GM12865 (cell line): ENCODE measurements around the gene ANKDD1A.

Experiments
- DNase-seq: peaks from one replicate; pipeline ENCODE4 v3.0.0; 2010; ENCODE audit warnings: low read depth
- H3K4me3 ChIP-seq: 2 replicates; pipeline ENCODE4 v1.5.1; 2011; ENCODE audit warnings: mild to moderate bottlenecking, low read depth, low read length, control low read depth
- TF ChIP-seq, protein P1 (sequence below): IDR thresholded peaks from 2 replicates; pipeline ENCODE4 v1.5.1; 2011; ENCODE audit warnings: low read length, control low read depth, low read depth, inconsistent platforms; ENCODE audit not compliant: insufficient read depth; ENCODE audit errors: missing control alignments

Gene ANKDD1A

DNA sequence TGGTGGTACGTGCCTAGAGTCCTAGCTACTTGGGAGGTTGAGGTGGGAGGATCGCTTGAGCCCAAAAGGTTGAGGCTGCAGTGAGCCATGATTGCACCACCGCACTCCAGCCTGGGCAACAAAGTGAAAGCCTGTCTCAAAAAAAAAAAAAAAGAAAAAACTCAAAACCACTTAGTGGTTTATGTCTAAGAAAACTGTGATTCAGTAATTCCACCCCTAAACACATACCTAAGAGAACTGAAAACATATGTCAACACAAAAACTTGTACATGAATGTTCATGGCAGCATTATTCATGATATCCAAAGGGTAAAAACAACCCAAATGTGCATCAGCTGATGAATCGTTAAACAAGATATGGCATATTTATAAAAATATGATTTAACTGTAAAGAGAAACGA lies 63.7 kb downstream of the ANKDD1A start:
- TF ChIP-seq, protein P1, sequence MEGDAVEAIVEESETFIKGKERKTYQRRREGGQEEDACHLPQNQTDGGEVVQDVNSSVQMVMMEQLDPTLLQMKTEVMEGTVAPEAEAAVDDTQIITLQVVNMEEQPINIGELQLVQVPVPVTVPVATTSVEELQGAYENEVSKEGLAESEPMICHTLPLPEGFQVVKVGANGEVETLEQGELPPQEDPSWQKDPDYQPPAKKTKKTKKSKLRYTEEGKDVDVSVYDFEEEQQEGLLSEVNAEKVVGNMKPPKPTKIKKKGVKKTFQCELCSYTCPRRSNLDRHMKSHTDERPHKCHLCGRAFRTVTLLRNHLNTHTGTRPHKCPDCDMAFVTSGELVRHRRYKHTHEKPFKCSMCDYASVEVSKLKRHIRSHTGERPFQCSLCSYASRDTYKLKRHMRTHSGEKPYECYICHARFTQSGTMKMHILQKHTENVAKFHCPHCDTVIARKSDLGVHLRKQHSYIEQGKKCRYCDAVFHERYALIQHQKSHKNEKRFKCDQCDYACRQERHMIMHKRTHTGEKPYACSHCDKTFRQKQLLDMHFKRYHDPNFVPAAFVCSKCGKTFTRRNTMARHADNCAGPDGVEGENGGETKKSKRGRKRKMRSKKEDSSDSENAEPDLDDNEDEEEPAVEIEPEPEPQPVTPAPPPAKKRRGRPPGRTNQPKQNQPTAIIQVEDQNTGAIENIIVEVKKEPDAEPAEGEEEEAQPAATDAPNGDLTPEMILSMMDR, result no peak
- DNase-seq, result no peak
- H3K4me3 ChIP-seq, result no peak overlapping the region

DNA sequence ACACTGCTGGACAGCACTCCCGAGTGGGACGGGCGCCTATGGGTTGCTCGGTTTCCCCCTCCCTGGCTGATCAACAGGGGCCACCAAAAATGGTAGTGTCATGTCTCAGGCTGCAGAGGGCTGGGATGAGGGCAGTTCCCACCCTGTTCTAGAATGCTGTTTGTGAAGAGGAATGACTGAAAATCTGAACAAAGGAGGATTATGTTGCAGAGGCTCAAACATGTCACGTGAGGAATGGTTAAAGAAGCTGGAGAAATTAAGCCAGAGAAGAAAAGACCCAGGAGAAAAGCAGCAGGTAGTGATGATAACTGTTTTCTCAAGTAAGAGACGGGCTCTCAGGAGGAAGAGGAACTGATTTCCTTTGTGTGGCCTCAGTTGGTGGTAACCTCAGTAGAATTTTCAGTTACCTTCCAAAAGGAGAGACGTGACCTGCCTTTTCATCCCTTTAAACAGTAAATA lies 67.6 kb downstream of the ANKDD1A start:
- DNase-seq, result no peak
- H3K4me3 ChIP-seq, result no peak overlapping the region
- TF ChIP-seq, protein P1, result no peak

DNA sequence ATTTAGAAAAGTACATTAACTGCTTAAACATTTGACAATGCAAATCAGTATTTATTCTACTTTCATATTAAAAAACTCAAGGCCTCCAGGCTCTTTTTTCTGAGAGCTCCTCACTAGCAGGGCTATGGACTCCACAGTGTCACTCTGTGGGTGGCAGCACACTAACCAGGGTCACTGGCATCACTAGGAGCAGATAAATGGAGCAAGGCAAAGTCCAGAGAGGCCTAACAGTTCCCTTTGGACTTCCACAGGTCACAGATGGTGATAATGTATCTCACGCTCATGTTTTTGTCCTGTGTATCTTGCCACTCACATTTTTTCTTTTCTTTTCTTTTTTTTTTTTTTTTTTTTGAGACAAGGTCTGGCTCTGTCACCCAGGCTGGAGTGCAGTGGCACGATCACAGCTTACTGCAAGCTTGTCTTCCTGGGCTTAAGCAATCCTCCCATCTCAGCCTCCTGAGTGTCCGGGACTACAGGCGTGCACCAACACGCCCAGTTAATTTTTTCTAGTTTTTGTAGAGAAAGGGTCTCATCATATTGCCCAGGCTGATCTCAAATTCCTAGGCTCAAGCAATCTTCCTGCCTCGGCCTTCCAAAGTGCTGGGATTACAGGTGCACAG lies 70.2 kb downstream of the ANKDD1A start:
- no peak for DNase-seq
- H3K4me3 ChIP-seq, result no peak overlapping the region; the same call in 1 of the 2 replicates
- TF ChIP-seq, protein P1, result no peak

GRCh38 chr15:64982472-64982871 lies 70.8 kb downstream of the ANKDD1A start:
- DNase-seq, result no peak
- TF ChIP-seq, protein P1, result no peak
- no peak overlapping the region for H3K4me3 ChIP-seq

DNA sequence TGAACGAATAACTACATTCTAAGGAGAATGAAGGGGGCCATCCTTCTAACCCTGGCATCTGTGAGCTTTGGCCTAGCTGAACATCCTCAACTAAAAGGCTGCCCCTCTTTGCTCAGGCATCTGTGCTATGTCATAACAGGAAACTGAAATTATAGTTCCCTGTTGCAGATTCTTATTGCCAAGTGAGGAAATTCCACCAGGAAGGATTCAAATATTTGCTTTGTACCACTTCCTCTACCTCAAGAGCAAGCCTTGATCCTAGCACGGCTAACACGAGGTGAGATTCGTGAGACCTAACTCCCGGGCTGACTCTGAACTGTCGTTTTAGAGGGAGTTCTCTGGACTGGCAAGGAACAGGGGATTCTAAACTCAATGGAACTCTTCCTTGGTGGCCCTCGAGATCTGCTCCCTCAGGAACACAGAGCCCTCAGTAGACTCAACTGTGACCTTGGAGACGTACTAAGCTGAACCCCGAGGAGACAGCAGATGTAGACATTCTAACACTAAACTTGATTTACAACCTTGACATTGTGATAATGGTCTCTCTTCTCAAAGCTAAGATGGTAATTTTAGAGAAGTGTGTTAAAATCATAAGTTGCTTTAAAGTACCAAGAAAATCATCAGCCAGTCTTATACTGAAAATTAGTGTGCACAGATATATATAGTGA lies 73.8 kb downstream of the ANKDD1A start:
- TF ChIP-seq, protein P1, result no peak
- H3K4me3 ChIP-seq, result no peak overlapping the region
- peak; percentile 14 for DNase-seq

DNA sequence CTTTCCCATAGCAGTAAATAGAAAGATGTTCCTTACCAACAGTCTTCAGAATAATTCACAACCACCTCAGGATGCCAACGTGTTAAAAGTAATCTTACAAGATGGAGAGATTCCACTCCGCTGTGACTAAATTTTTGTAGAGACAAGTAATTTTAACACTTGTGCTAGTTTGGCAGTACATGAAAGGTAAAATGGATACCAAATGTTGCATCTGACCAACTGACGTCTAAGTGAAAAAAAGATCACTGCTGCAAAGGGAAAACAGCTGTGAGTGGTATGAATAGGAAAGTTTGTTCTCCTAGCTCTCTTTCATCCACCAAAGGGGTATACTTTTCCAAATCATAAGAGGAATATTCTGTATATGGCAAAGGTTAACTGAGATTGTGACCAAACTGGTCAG lies 75.4 kb downstream of the ANKDD1A start:
- TF ChIP-seq, protein P1, result no peak
- DNase-seq, result no peak

More for the DNA sequence above, 75.4 kb downstream of the ANKDD1A start:
- no peak overlapping the region for H3K4me3 ChIP-seq
